GM12891 (cell line): ENCODE results near the gene UBE2E2.

ENCODE experiments used
- DNase-seq: peaks from one replicate; pipeline ENCODE4 v3.0.0; 2011; ENCODE audit warnings: low spot score; ENCODE audit not compliant: insufficient read length
- FAIRE-seq: peaks from 2 replicates; lab custom pipeline; 2011; peaks lifted over from hg19 to GRCh38; lab: Jason Lieb, UNC
- PAX5 ChIP-seq: IDR thresholded peaks from 2 replicates; pipeline ENCODE4 v1.6.1; 2011; ENCODE audit warnings: low read length, moderate library complexity, mild to moderate bottlenecking; ENCODE audit not compliant: insufficient read depth, severe bottlenecking
- POLR2A ChIP-seq: IDR thresholded peaks from 2 replicates; pipeline ENCODE4 v1.6.1; 2011; ENCODE audit warnings: low read depth, low read length, control low read depth
- POLR2AphosphoS5 ChIP-seq: IDR thresholded peaks from 2 replicates; pipeline ENCODE4 v1.6.1; 2011; ENCODE audit warnings: low read depth, low read length, control low read depth
- POU2F2 ChIP-seq: IDR thresholded peaks from 2 replicates; pipeline ENCODE4 v1.6.1; 2011; ENCODE audit warnings: low read depth, mild to moderate bottlenecking, control low read depth, low read length, moderate library complexity
- SPI1 ChIP-seq: IDR thresholded peaks from 2 replicates; pipeline ENCODE4 v1.6.1; 2011; ENCODE audit warnings: low read depth, low read length, control low read depth
- TAF1 ChIP-seq: IDR thresholded peaks from 2 replicates; pipeline ENCODE4 v1.6.1; 2011; ENCODE audit warnings: low read depth, low read length, control low read depth

The UBE2E2 gene

DNA sequence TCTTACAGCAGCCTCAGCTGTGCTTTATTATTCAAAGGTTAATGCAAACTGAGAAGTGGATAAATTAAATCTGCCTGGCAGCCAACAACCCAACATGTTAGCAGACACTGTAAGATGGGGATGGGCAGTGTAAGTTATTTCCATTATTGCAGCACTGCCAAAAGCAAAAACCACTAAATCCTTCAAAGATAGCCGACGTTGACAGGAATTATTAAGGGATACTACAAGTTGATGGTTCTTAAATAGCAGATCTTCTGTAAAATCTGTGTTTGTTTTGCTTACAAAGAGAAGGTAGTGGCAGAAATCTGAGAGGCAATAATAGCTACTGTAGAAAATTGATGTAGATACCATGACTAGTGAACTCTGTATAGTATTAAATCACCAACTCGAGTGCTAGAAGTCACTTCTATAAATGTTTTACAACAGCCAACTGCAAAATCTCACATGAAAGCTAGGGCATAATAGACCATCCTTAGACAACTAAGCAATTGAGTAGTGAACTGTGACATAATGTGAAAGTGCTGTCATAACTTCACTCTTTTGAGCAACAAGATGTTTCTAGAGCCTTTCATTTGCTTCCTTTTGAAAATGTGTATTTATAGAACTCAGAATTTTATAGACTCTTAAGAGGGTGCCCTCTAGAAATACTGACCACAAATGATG is 278.6 kb downstream of the UBE2E2 start:
- no peak for DNase-seq
- no peak for FAIRE-seq
- TF ChIP-seq POU2F2 (no peak), PAX5 (no peak), POLR2AphosphoS5 (no peak), SPI1 (no peak), POLR2A (no peak), TAF1 (no peak)

DNA sequence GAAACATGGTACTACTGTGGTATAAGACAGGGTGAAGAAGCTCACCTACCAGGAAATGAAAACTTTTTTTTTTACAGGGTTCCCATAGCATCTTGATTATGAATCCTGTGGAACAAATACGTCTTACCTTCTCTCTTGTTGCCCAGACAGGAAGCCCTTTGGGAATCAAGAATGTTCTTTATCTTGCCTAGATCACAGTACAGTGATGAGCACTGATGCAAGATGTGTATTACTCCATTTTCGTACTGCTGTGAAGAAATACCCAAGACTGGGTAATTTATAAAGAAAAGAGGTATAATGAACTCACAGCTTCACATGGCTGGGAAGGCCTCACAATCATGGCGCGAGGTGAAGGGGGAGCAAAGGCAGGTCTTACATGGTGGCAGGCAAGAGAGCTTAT is 281.3 kb downstream of the UBE2E2 start:
- TF ChIP-seq POLR2A (no peak), SPI1 (no peak), POU2F2 (no peak), PAX5 (no peak), POLR2AphosphoS5 (no peak), TAF1 (no peak)
- no peak for FAIRE-seq
- no peak for DNase-seq

DNA sequence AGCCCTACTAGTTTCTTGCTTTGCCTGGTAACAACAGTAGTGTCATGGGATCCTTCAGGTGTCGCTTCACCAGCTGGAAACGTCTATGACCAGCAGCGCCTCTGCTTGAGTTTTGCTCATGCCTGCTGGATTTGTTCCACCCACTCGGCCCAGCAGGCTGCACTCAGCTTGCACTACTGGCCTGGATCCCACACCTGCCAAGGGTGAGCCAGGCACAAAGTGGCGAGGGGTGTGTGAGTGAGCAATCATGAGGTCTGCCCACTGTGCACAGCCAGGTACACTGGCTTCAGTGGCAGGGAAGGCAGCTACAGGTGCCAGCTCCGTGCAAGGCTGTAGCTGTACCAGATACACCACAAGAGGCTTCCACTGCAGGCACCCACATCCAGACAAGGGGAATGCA is 282.8 kb downstream of the UBE2E2 start:
- no peak for DNase-seq
- TF ChIP-seq PAX5 (no peak), POLR2A (no peak), SPI1 (no peak), POLR2AphosphoS5 (no peak), TAF1 (no peak), POU2F2 (no peak)
- FAIRE-seq, result no peak

DNA sequence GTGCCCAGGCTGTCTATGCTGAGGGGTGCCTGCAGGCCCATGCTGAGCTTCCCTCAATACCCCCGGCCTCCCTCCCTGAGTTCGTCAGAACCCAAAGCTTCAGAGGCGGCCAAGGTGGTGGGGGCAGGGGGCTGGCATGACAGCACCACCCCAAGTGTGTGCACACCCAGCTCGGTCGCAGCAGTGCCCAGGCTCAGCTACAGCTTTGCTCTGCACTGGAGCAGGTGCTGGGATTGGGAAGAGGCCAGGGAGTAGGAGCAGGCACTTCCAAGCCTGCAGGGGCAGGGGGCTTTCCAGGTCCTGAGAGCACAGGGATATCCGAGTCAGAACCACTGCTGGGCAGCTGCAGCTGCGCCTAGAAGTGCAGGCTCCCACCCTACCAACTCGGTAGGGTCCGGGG is 283.9 kb downstream of the UBE2E2 start:
- DNase-seq, result no peak
- TF ChIP-seq POU2F2 (no peak), POLR2A (no peak), TAF1 (no peak), PAX5 (no peak), SPI1 (no peak), POLR2AphosphoS5 (no peak)
- no peak for FAIRE-seq

DNA sequence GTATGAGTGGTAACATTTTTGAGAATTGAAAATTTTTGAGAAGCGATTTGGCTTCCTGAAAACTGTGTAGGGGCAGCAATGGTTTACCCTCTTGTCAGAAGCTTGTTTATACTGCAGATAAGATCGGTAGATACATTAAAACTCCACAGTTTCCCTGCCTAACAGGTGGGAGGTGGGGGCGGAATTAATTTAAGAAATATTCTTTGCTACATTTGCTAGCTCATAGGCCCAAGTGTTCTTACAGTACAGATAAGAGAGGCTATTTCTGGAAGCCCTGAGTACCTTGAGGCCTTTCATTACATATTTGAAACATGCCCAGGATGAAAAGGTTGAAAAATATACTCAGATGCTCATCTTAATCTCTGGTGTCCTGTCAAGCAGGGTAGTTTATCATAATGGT is 285.5 kb downstream of the UBE2E2 start:
- DNase-seq (no peak), FAIRE-seq (no peak)
- TF ChIP-seq POLR2A, result no peak
- no peak for TF ChIP-seq POU2F2
- no peak for TF ChIP-seq PAX5
- no peak for TF ChIP-seq TAF1
- no peak for TF ChIP-seq POLR2AphosphoS5
- TF ChIP-seq SPI1, result no peak

DNA sequence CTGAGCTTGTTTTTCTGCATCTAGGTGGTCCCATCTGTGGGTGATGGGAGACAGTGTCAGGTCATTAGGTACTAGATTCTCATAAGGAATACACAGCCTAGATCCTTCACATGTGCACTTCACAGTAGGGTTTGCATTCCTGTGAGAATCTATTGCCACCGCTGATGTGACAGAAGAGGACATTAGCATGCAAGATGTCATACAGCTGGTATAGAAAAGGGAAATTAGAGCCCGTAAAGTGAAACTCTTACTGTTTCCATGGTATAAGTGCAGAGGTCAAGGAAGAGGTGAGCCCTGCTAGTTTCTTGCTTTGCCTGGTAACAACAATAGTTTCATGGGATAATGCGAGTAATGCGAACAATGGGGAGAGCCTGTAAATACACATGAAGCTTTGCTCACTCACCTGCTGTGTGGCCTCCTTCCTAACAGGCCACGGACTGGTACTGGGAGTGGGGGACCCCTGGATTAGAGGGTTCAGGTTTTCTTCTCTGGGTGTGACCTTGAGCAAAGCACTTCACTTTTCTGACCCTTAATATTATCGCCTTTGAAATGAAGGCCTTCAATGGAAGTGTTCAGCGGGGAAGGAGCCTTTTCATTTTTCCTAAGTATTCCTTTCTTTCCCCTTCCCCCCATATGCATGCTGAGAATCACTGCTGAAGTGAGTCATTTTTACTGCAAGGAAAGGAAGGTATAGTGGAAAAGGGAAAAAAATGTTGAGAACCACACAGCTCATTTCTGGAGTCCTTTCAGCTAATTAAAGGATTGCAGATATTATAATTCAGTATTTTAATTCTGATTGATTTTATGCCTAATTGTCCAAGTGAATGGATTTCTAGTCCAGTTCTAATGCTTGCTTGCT is 286.4 kb downstream of the UBE2E2 start:
- DNase-seq, result no peak
- FAIRE-seq, result no peak
- TF ChIP-seq SPI1, result no peak
- no peak for TF ChIP-seq POLR2A

DNA sequence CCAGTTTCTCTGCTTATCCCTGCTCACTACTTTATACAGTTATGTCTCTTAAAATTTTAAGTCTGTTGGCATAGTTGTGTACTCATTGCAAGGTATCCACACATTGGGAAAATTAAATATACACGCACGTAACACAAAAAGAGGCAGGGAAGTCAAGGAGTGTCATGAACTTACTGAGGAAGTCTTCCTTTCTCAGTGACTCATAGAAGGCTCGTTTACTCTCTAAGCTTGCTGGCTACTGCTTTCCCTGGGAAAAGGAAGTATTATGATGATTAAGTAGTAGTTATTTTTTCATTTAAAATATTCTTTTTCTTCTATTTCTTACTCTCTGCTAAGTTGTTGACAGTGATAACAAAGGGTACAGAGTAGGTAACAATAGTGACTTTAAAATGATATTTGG is 287.3 kb downstream of the UBE2E2 start:
- no peak for DNase-seq
- FAIRE-seq, result no peak
- TF ChIP-seq PAX5 (no peak), SPI1 (no peak), POLR2A (no peak), POU2F2 (no peak), TAF1 (no peak)

DNA sequence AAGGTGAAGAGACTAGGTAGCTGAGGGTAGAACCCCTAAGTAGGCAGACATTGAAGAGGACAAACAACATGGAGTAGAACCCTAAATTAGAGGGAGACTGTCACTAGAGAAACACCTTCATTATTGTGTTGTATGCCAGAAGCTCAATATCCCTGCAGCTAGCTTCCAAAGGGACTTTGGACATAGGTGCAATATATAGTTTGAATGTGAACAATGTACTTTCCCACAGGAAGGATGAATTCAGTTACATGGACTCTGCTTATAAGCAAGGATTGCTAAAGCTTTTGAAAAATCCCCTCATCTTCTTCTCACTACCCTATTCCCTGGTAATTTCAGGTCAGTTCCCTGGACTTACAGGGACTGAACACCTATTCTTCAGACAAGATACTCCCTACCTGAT is 288.9 kb downstream of the UBE2E2 start:
- DNase-seq (no peak), FAIRE-seq (peak; percentile 59)
- TF ChIP-seq POLR2AphosphoS5 (no peak), TAF1 (no peak), PAX5 (no peak), POLR2A (no peak), POU2F2 (no peak), SPI1 (no peak)

DNA sequence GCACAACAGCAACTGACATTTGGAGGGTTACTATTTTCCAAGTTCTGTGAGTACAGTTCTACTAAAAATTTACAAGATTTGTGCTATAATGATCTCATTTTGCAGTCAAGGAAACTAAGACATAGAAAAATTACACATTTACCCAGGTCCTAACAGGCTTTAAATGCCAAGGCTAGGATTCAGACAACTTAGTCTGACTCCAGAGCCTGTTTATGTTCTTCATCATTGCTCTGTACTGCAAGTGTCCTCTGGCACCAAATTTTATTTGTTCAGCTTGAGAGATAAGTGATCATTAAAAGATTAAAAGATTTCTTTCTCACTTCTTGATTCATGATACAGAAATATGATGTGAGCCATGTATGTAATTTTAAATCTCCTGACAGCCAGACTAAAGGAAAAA is 290.8 kb downstream of the UBE2E2 start:
- FAIRE-seq (no peak), DNase-seq (no peak)
- TF ChIP-seq PAX5 (no peak), POLR2A (no peak), POLR2AphosphoS5 (no peak), POU2F2 (no peak), TAF1 (no peak)

DNA sequence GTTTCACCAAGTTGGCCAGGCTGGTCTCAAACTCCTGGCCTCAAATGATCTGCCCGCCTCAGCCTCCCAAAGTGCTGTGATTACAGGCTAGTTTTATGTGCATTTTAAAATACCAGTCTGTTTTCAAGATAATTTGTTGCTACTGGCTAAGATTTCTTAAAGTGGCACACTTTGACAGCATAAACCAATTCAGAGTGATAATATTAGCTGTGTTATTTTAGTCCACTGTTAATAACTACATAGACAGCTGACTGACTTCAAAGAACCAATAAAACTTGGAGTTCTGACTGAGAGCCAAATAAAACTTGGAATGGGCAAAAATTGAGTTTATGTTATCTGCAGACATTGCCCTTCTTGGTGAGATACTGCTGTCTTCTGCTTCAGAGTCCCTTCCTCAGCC is 291.8 kb downstream of the UBE2E2 start:
- TF ChIP-seq PAX5 (no peak), POLR2A (no peak), POLR2AphosphoS5 (no peak), SPI1 (no peak), TAF1 (no peak), POU2F2 (no peak)
- DNase-seq (no peak), FAIRE-seq (no peak)
